Nephron (organoid): ENCODE data around the gene ROBO1.

Experiments
- H3K27ac Mint-ChIP-seq, 3 experiments: 2 replicates each; pipeline ENCODE4 v1.8.0; 2020; ENCODE audit warnings: mixed read lengths in 3 of 3, mild to moderate bottlenecking in 2 of 3, moderate library complexity in 1 of 3
- H3K27me3 Mint-ChIP-seq: 2 replicates; pipeline ENCODE4 v1.8.0; 2021; ENCODE audit warnings: low read depth, mild to moderate bottlenecking, moderate library complexity, mixed read lengths
- H3K36me3 Mint-ChIP-seq: 2 replicates; pipeline ENCODE4 v1.8.0; 2020; ENCODE audit warnings: low read depth, mixed read lengths
- H3K4me1 Mint-ChIP-seq: 2 replicates; pipeline ENCODE4 v1.8.0; 2020; ENCODE audit warnings: mixed read lengths
- H3K4me3 Mint-ChIP-seq, 3 experiments: 2 replicates each; pipeline ENCODE4 v1.8.0; 2020; ENCODE audit warnings: mild to moderate bottlenecking in 3 of 3, mixed read lengths in 3 of 3, moderate library complexity in 2 of 3
- H3K9me3 Mint-ChIP-seq: 2 replicates; pipeline ENCODE4 v1.8.0; 2020; ENCODE audit warnings: mixed read lengths
- CTCF ChIP-seq, 3 experiments: fragments of 200-600 bp; sonication (generic); IDR thresholded peaks; one replicate each; pipeline ENCODE4 v1.5.0; 2021; ENCODE audit warnings: antibody characterized with exemption in 3 of 3; ENCODE audit not compliant: unreplicated experiment in 3 of 3

ROBO1 gene

GRCh38 chr3:79041621-79042020 lies 726.2 kb downstream of the ROBO1 start:
- no peaks in the 10 kb centered on the region for H3K9me3 Mint-ChIP-seq
- no peak for TF ChIP-seq CTCF (IDR thresholded peaks at IDR 0.05; ENCODE audit: unreplicated experiment in 3 of 3)
- H3K36me3 Mint-ChIP-seq = no peaks in the 10 kb centered on the region
- H3K4me3 Mint-ChIP-seq = no peak overlapping the region
- H3K27me3 Mint-ChIP-seq = no peaks in the 10 kb centered on the region
- no peak overlapping the region for H3K27ac Mint-ChIP-seq
- peaks cover 5% of the 10 kb centered on the region for H3K4me1 Mint-ChIP-seq

GRCh38 chr3:79040701-79041100 lies 727.1 kb downstream of the ROBO1 start:
- Mint-ChIP-seq H3K4me3 (no peak overlapping the region), H3K9me3 (no peaks in the 10 kb centered on the region), H3K36me3 (no peaks in the 10 kb centered on the region), H3K27me3 (no peaks in the 10 kb centered on the region), H3K27ac (no peak overlapping the region), H3K4me1 (peaks cover 5% of the 10 kb centered on the region)
- no peak for TF ChIP-seq CTCF (IDR thresholded peaks at IDR 0.05; ENCODE audit: unreplicated experiment in 3 of 3)

- H3K36me3 Mint-ChIP-seq = no peaks in the 10 kb centered on the region
- H3K4me3 Mint-ChIP-seq = no peak overlapping the region
- H3K4me1 Mint-ChIP-seq = peaks cover 5% of the 10 kb centered on the region
- no peak overlapping the region for H3K27ac Mint-ChIP-seq
- no peaks in the 10 kb centered on the region for H3K27me3 Mint-ChIP-seq
- no peak for TF ChIP-seq CTCF (IDR thresholded peaks at IDR 0.05; ENCODE audit: unreplicated experiment in 3 of 3)
- no peaks in the 10 kb centered on the region for H3K9me3 Mint-ChIP-seq
These were observed 727.7 kb downstream of the ROBO1 start for GRCh38 chr3:79040091-79040490.

GRCh38 chr3:79039192-79039591 lies 728.6 kb downstream of the ROBO1 start:
- TF ChIP-seq CTCF (IDR thresholded peaks at IDR 0.05; ENCODE audit: unreplicated experiment in 3 of 3) = no peak
- H3K27me3 Mint-ChIP-seq = no peaks in the 10 kb centered on the region
- no peaks in the 10 kb centered on the region for H3K36me3 Mint-ChIP-seq
- peaks cover 7% of the 10 kb centered on the region for H3K4me1 Mint-ChIP-seq
- H3K9me3 Mint-ChIP-seq = no peaks in the 10 kb centered on the region
- H3K4me3 Mint-ChIP-seq = no peak overlapping the region
- H3K27ac Mint-ChIP-seq = no peak overlapping the region

- TF ChIP-seq CTCF (IDR thresholded peaks at IDR 0.05; ENCODE audit: unreplicated experiment in 3 of 3) = no peak
- Mint-ChIP-seq H3K4me3 (no peak overlapping the region), H3K27me3 (no peaks in the 10 kb centered on the region), H3K27ac (no peak overlapping the region), H3K9me3 (no peaks in the 10 kb centered on the region), H3K4me1 (peaks cover 8% of the 10 kb centered on the region), H3K36me3 (no peaks in the 10 kb centered on the region)
These were observed 729.2 kb downstream of the ROBO1 start for GRCh38 chr3:79038636-79039035.

GRCh38 chr3:79038057-79038456 lies 729.7 kb downstream of the ROBO1 start:
- TF ChIP-seq CTCF (IDR thresholded peaks at IDR 0.05; ENCODE audit: unreplicated experiment in 3 of 3) = no peak
- Mint-ChIP-seq H3K27me3 (no peaks in the 10 kb centered on the region), H3K27ac (no peak overlapping the region), H3K4me3 (no peak overlapping the region), H3K9me3 (no peaks in the 10 kb centered on the region), H3K4me1 (peaks cover 8% of the 10 kb centered on the region), H3K36me3 (no peaks in the 10 kb centered on the region)
